Neural cell (in vitro differentiated cells): ENCODE measurements around the gene PRICKLE3. TPM values are rescaled to one million over a fixed set of nuclear protein-coding genes. Genes with fewer than 3 reads are reported as not detected.
"Not testable (repeated sequence)": the region's sequence is repeated elsewhere in the genome, so short reads cannot be mapped to it uniquely, and the experiment has no call there.

Source experiments
- H2AFZ ChIP-seq: fragments of 200-600, 300-800 bp; sonication (generic), shearing (Covaris generic); 2 replicates; pipeline ENCODE4 v1.6.0; 2014; ENCODE audit warnings: low read depth, mild to moderate bottlenecking, antibody characterized with exemption, low read length, moderate library complexity
- H3F3A ChIP-seq: fragments of 200-600 bp; shearing (Covaris generic); 2 replicates; pipeline ENCODE4 v1.6.1; 2016; ENCODE audit warnings: mild to moderate bottlenecking, moderate library complexity, mixed read lengths, antibody characterized with exemption, low read length; ENCODE audit not compliant: insufficient read depth, poor library complexity, severe bottlenecking
- H3K27ac ChIP-seq: fragments of 200-600, 300-800 bp; sonication (generic), shearing (Covaris generic); 2 replicates; pipeline ENCODE4 v1.5.1; 2014; ENCODE audit warnings: mild to moderate bottlenecking, low read length, moderate library complexity
- H3K27me3 ChIP-seq: fragments of 300-800, 200-600 bp; sonication (generic), shearing (Covaris generic); 2 replicates; pipeline ENCODE4 v1.6.0; 2014; ENCODE audit warnings: mild to moderate bottlenecking, low read depth, low read length, moderate library complexity; ENCODE audit not compliant: insufficient read depth
- H3K36me3 ChIP-seq: fragments of 300-800, 200-600 bp; sonication (generic), shearing (Covaris generic); 2 replicates; pipeline ENCODE4 v1.5.1; 2014; ENCODE audit warnings: mild to moderate bottlenecking, antibody characterized with exemption, low read length, moderate library complexity; ENCODE audit not compliant: insufficient read depth
- H3K4me2 ChIP-seq: fragments of 300-800, 200-600 bp; sonication (generic), shearing (Covaris generic); 2 replicates; pipeline ENCODE4 v1.6.0; 2014; ENCODE audit warnings: mild to moderate bottlenecking, low read length
- H3K4me3 ChIP-seq: fragments of 300-800, 200-600 bp; sonication (generic), shearing (Covaris generic); 2 replicates; pipeline ENCODE4 v1.5.1; 2014; ENCODE audit warnings: mild to moderate bottlenecking, low read length, moderate library complexity
- H3K79me2 ChIP-seq: fragments of 200-600 bp; shearing (Covaris generic); replicated peaks from 2 replicates; pipeline ENCODE4 v1.6.0; 2014; ENCODE audit warnings: mild to moderate bottlenecking, low read length, moderate library complexity; ENCODE audit not compliant: insufficient read depth
- H3K9ac ChIP-seq: fragments of 300-800, 200-600 bp; sonication (generic), shearing (Covaris generic); 2 replicates; pipeline ENCODE4 v1.6.1; 2016; ENCODE audit warnings: mild to moderate bottlenecking, low read length, mixed read lengths
- H3K9me2 ChIP-seq: fragments of 200-600 bp; shearing (Covaris generic); 2 replicates; pipeline ENCODE4 v1.6.1; 2016; ENCODE audit warnings: mild to moderate bottlenecking, low read length, mixed read lengths; ENCODE audit not compliant: insufficient read depth
- H3K9me3 ChIP-seq: fragments of 200-600, 300-800 bp; sonication (generic), shearing (Covaris generic); 2 replicates; pipeline ENCODE4 v1.6.1; 2016; ENCODE audit warnings: mild to moderate bottlenecking, mixed run types, low read length, moderate library complexity, mixed read lengths
- H4K20me1 ChIP-seq: fragments of 200-600 bp; shearing (Covaris generic); 2 replicates; pipeline ENCODE4 v1.6.1; 2016; ENCODE audit warnings: mild to moderate bottlenecking, mixed run types; ENCODE audit not compliant: insufficient read depth
- CTCF ChIP-seq: fragments of 450-650 bp; IDR thresholded peaks from 2 replicates; pipeline ENCODE4 v1.5.1; 2014; ENCODE audit warnings: antibody characterized with exemption, mild to moderate bottlenecking, moderate library complexity; ENCODE audit not compliant: poor library complexity, severe bottlenecking
- EP300 ChIP-seq: fragments of 450-650 bp; conservative IDR thresholded peaks from 2 replicates; pipeline ENCODE4 v1.6.1; 2014; ENCODE audit warnings: antibody characterized with exemption, mild to moderate bottlenecking, moderate library complexity; ENCODE audit not compliant: poor library complexity, severe bottlenecking
- EZH2 ChIP-seq: fragments of 200-600, 300-800 bp; shearing (Covaris generic), sonication (generic); IDR thresholded peaks from 2 replicates; pipeline ENCODE4 v1.6.1; 2014; ENCODE audit warnings: antibody characterized with exemption, low read length, borderline replicate concordance, mild to moderate bottlenecking; ENCODE audit not compliant: insufficient read depth, poor library complexity, severe bottlenecking
- MXI1 ChIP-seq: fragments of 450-650 bp; conservative IDR thresholded peaks from 2 replicates; pipeline ENCODE4 v1.6.1; 2014; ENCODE audit warnings: antibody characterized with exemption, mild to moderate bottlenecking; ENCODE audit not compliant: poor library complexity, severe bottlenecking
- POLR2AphosphoS5 ChIP-seq: IDR thresholded peaks from 2 replicates; pipeline ENCODE4 v1.6.1; 2012
- RAD21 ChIP-seq: fragments of 450-650 bp; conservative IDR thresholded peaks from 2 replicates; pipeline ENCODE4 v1.6.1; 2014; ENCODE audit warnings: antibody characterized with exemption, mild to moderate bottlenecking, moderate library complexity
- REST ChIP-seq: IDR thresholded peaks from 2 replicates; pipeline ENCODE4 v1.6.1; 2012; ENCODE audit warnings: borderline replicate concordance
- SMC3 ChIP-seq: fragments of 450-650 bp; conservative IDR thresholded peaks from 2 replicates; pipeline ENCODE4 v1.6.1; 2014; ENCODE audit warnings: antibody characterized with exemption, mild to moderate bottlenecking, moderate library complexity; ENCODE audit not compliant: poor library complexity
- TAF1 ChIP-seq: IDR thresholded peaks from 2 replicates; pipeline ENCODE4 v1.6.1; 2012; ENCODE audit warnings: low read depth
- polyA plus RNA-seq: library from polyadenylated mRNA; depleted of rRNA; stranded (reverse); fragments of >200 nt; gene quantifications from 2 replicates; pipeline ENCODE4 v1.2.3, GENCODE V29; 2014

The PRICKLE3 gene
- polyA plus RNA-seq, 1 donor from 2014 or later, result 0.45 TPM

DNA sequence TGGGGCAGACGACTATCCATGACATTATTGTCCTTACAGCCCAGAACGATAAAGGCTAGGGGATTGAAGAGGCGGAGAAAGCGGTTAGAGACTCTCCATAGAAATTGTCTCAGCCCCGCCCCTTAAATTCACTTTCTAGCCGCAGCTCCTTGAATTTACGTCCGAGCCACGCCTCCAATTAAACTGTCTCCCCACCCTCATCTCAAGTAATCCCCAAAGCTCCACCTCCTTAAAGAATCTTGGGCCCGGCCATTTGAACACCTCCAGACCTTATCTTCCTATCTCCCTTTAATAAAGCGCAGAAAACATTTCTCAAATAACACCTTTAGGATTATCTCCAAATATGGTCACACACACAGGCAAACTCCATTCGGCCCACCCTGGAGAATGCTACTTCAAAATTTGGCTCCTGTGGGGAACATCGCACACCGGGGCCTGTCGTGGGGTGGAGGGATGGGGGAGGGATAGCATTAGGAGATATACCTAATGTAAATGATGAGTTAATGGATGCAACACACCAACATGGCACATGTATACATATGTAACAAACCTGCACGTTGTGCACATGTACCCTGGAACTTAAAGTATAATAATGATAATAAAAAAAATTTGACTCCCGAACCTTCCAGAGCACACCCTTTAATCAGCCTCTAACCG is 30.8 kb downstream of the PRICKLE3 start:
- H3K79me2 ChIP-seq, result no peaks in the 10 kb centered on the region
- no peaks in the 10 kb centered on the region for H3K36me3 ChIP-seq
- H3K9me3 ChIP-seq, result no peaks in the 10 kb centered on the region
- H3F3A ChIP-seq, result no peaks in the 10 kb centered on the region
- H3K9me2 ChIP-seq, result no peaks in the 10 kb centered on the region
- peak overlapping the region; percentile 72 for H3K9ac ChIP-seq
- H3K4me3 ChIP-seq, result peak overlapping the region; percentile 63
- H4K20me1 ChIP-seq, result no peaks in the 10 kb centered on the region
- no peak for TF ChIP-seq MXI1
- no peak for TF ChIP-seq TAF1
- no peak for TF ChIP-seq SMC3
- no peak for TF ChIP-seq EP300
- no peak for TF ChIP-seq CTCF
- no peak for TF ChIP-seq RAD21
- no peak for TF ChIP-seq REST
- TF ChIP-seq EZH2, result no peak
- TF ChIP-seq POLR2AphosphoS5, result no peak
- H3K27me3 ChIP-seq, result no peaks in the 10 kb centered on the region
- H2AFZ ChIP-seq, result no peak overlapping the region
- no peak overlapping the region for H3K4me2 ChIP-seq
- H3K27ac ChIP-seq, result peak overlapping the region; percentile 77

DNA sequence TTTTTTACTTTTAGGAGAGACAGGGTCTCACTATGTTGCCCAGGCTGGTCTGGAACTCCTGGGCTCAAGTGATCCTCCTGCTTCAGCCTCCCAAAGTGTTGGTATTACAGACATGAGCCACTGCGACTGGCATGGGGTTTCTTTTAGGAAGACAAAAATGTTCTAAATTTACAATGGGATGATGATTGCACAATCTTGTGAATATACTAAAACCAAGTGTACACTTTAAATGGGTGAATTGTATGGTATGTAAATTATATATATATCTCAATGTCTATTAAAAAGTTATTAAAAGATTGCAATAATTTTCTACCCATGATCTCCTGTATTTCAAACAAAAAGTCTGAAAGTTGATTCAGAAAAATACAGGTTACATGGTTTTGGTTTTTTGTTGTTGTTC is 32.7 kb downstream of the PRICKLE3 start:
- Histone ChIP-seq H3K9me3 (no peaks in the 10 kb centered on the region), H3K4me2 (no peak overlapping the region)
- TF ChIP-seq MXI1, result no peak
- TF ChIP-seq EZH2, result no peak
- TF ChIP-seq SMC3, result no peak
- no peak for TF ChIP-seq EP300
- no peak for TF ChIP-seq REST
- no peak for TF ChIP-seq CTCF
- no peak for TF ChIP-seq TAF1
- TF ChIP-seq RAD21, result no peak
- no peak for TF ChIP-seq POLR2AphosphoS5

DNA sequence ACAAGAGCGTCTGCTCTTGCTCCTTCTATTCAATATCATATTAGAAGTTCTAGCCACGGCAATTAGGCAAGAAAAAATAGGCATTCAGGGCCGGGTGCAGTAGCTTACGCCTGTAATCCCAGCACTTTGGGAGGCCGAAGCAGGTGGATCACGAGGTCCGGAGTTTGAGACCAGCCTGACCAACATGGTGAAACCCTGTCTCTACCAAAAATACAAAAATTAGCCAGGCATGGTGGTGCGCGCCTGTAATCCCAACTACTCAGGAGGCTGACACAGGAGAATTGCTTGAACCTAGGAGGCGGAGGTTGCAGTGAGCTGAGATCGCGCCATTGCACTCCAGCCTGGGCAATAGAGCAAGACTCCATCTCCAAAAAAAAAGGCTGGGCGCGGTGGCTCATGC is 36.9 kb downstream of the PRICKLE3 start:
- not testable (repeated sequence) for H3K4me2 ChIP-seq, H3F3A ChIP-seq, H3K27me3 ChIP-seq

More for the DNA sequence above, 32.7 kb downstream of the PRICKLE3 start:
- no peak overlapping the region for H2AFZ ChIP-seq
- no peaks in the 10 kb centered on the region for H3K79me2 ChIP-seq
- no peak overlapping the region for H3K27ac ChIP-seq
- H3K36me3 ChIP-seq, result no peaks in the 10 kb centered on the region
- no peaks in the 10 kb centered on the region for H3K9me2 ChIP-seq
- no peak overlapping the region for H3K9ac ChIP-seq
- H3K27me3 ChIP-seq, result no peaks in the 10 kb centered on the region
- H3F3A ChIP-seq, result no peaks in the 10 kb centered on the region
- no peak overlapping the region for H3K4me3 ChIP-seq
- H4K20me1 ChIP-seq, result no peaks in the 10 kb centered on the region

More for the DNA sequence above, 36.9 kb downstream of the PRICKLE3 start:
- H3K4me3 ChIP-seq, H2AFZ ChIP-seq, H3K27ac ChIP-seq, H3K9ac ChIP-seq, H3K9me2 ChIP-seq, H3K36me3 ChIP-seq, H3K9me3 ChIP-seq, H3K79me2 ChIP-seq, H4K20me1 ChIP-seq: not testable (repeated sequence)
